GM23338 (cell line): ENCODE measurements around the gene CHMP1B. TPM values are rescaled to one million over a fixed set of nuclear protein-coding genes. Genes with fewer than 3 reads are reported as not detected.

ENCODE experiments used
- ATAC-seq: fragments of 200-7000 bp; cut with Tn5 transposase; 3 replicates; pipeline ENCODE4 v1.9.1; 2020
- DNase-seq: peaks from one replicate; pipeline ENCODE4 v3.0.0-alpha.2; 2015; ENCODE audit warnings: low spot score
- H2AFZ ChIP-seq: fragments of 200-600 bp; sonication (generic); 2 replicates; pipeline ENCODE4 v1.8.0; 2016; ENCODE audit warnings: antibody characterized with exemption, mild to moderate bottlenecking, moderate library complexity
- H3F3A ChIP-seq: fragments of 200-600 bp; sonication (generic); replicated peaks from 2 replicates; pipeline ENCODE4 v1.8.0; 2017; ENCODE audit warnings: antibody characterized with exemption, mixed run types, low read depth
- H3K27ac ChIP-seq: fragments of 200-600 bp; sonication (generic); 2 replicates; pipeline ENCODE4 v1.6.1; 2016; ENCODE audit warnings: low read depth
- H3K27me3 ChIP-seq: fragments of 200-600 bp; sonication (generic); 2 replicates; pipeline ENCODE4 v1.8.0; 2016; ENCODE audit warnings: mild to moderate bottlenecking, mixed run types, moderate library complexity; ENCODE audit not compliant: insufficient read depth
- H3K36me3 ChIP-seq: fragments of 200-600 bp; sonication (generic); 2 replicates; pipeline ENCODE4 v1.8.0; 2016; ENCODE audit warnings: mild to moderate bottlenecking; ENCODE audit not compliant: insufficient read depth
- H3K4me1 ChIP-seq: fragments of 200-600 bp; sonication (generic); 2 replicates; pipeline ENCODE4 v1.8.0; 2016; ENCODE audit warnings: mild to moderate bottlenecking, moderate library complexity; ENCODE audit not compliant: insufficient read depth
- H3K4me2 ChIP-seq: fragments of 200-600 bp; sonication (generic); 2 replicates; pipeline ENCODE4 v1.7.1; 2017; ENCODE audit warnings: mixed run types
- H3K4me3 ChIP-seq: fragments of 200-600 bp; sonication (generic); 2 replicates; pipeline ENCODE4 v1.6.1; 2016; ENCODE audit warnings: mixed run types
- H3K79me2 ChIP-seq: fragments of 200-600 bp; sonication (generic); replicated peaks from 2 replicates; pipeline ENCODE4 v1.8.0; 2017; ENCODE audit warnings: mild to moderate bottlenecking; ENCODE audit not compliant: insufficient read depth
- H3K9me2 ChIP-seq: fragments of 200-600 bp; sonication (generic); 2 replicates; pipeline ENCODE4 v1.8.0; 2017; ENCODE audit not compliant: insufficient read depth
- H4K20me1 ChIP-seq: fragments of 200-600 bp; sonication (generic); replicated peaks from 2 replicates; pipeline ENCODE4 v1.8.0; 2017; ENCODE audit warnings: mild to moderate bottlenecking; ENCODE audit not compliant: insufficient read depth
- H3K27ac Mint-ChIP-seq: 2 replicates; pipeline ENCODE4 v1.8.0; 2020; ENCODE audit warnings: inconsistent platforms, mild to moderate bottlenecking, moderate library complexity, mixed read lengths
- H3K27me3 Mint-ChIP-seq: 3 replicates; pipeline ENCODE4 v1.8.0; 2022; ENCODE audit warnings: low read depth, mild to moderate bottlenecking, moderate library complexity, mixed read lengths, inconsistent platforms; ENCODE audit not compliant: insufficient read depth, poor library complexity
- H3K36me3 Mint-ChIP-seq: 3 replicates; pipeline ENCODE4 v1.8.0; 2021; ENCODE audit warnings: low read depth, mild to moderate bottlenecking, inconsistent platforms, moderate library complexity, mixed read lengths
- H3K4me1 Mint-ChIP-seq: 3 replicates; pipeline ENCODE4 v1.8.0; 2020; ENCODE audit warnings: mild to moderate bottlenecking, inconsistent platforms, mixed read lengths
- H3K4me3 Mint-ChIP-seq: 3 replicates; pipeline ENCODE4 v1.8.0; 2021; ENCODE audit warnings: moderate library complexity, mild to moderate bottlenecking, inconsistent platforms, mixed read lengths
- H3K9me3 Mint-ChIP-seq: 3 replicates; pipeline ENCODE4 v1.8.0; 2020; ENCODE audit warnings: moderate library complexity, mild to moderate bottlenecking, inconsistent platforms, mixed read lengths
- CREB1 ChIP-seq: fragments of 250-450 bp; sonication (Bioruptor Pico); IDR thresholded peaks from 2 replicates; pipeline ENCODE4 v1.5.0; 2020; ENCODE audit warnings: low read depth, mild to moderate bottlenecking, moderate library complexity
- EZH2 ChIP-seq: fragments of 200-600 bp; sonication (generic); IDR thresholded peaks from one replicate; pipeline ENCODE4 v1.8.0; 2017; ENCODE audit warnings: antibody characterized with exemption, mild to moderate bottlenecking, low read depth; ENCODE audit not compliant: unreplicated experiment
- NANOG ChIP-seq: IDR thresholded peaks from 2 replicates; pipeline ENCODE4 v1.6.1; 2016; ENCODE audit warnings: antibody characterized with exemption, borderline replicate concordance
- POLR2AphosphoS5 ChIP-seq: IDR thresholded peaks from 2 replicates; pipeline ENCODE4 v1.6.1; 2016; ENCODE audit warnings: antibody characterized with exemption, low read depth
- STAT1 ChIP-seq: IDR thresholded peaks from one replicate; pipeline ENCODE4 v1.6.1; 2016; ENCODE audit warnings: antibody characterized with exemption; ENCODE audit not compliant: unreplicated experiment
- long read RNA-seq: library from polyadenylated mRNA; unstranded; transcript quantifications from one replicate; pipeline ENCODE4 v2.0.0, GENCODE V29; 2020; ENCODE audit not compliant: unreplicated experiment
- polyA plus RNA-seq: library from polyadenylated mRNA; unstranded; fragments of >200 nt; fragmentation: Nextera tagmentation; extraction: Ambion mirVana; gene quantifications from 2 replicates; pipeline ENCODE4 v1.2.1, GENCODE V29; 2016
- total RNA-seq: library from RNA; depleted of rRNA; stranded (reverse); fragments of >200 nt; shearing (Covaris generic); gene quantifications from 2 replicates; pipeline ENCODE4 v1.2.3, GENCODE V29; 2014; rRNA removed
- TF ChIP-seq, protein P1 (sequence below): IDR thresholded peaks from one replicate; pipeline ENCODE4 v1.6.1; 2018; ENCODE audit warnings: antibody characterized with exemption; ENCODE audit not compliant: unreplicated experiment
- TF ChIP-seq, protein P2 (sequence below): IDR thresholded peaks from 2 replicates; pipeline ENCODE4 v1.6.1; 2016; ENCODE audit warnings: antibody characterized with exemption
- TF ChIP-seq, protein P3 (sequence below), 2 experiments: fragments of 200-600 bp in 1 of 2; sonication (generic) in 1 of 2; conservative IDR thresholded peaks; 2 replicates each; pipeline versions ENCODE4 v1.5.1 to v1.6.1; 2016 to 2017; ENCODE audit warnings: antibody characterized with exemption in 2 of 2, low read depth in 2 of 2, mild to moderate bottlenecking in 2 of 2, moderate library complexity in 1 of 2

CHMP1B gene
- total RNA-seq: 47.4 and 52.1 TPM in 2 replicates
- 38.5 and 41.8 TPM in 2 replicates for polyA plus RNA-seq
- long read RNA-seq, transcript CHMP1B-201 (1 exons, 3,054 nt): major isoform, 26 of 26 reads
- long read RNA-seq, partial matches to known transcripts: 0 of 26 reads
- long read RNA-seq, other reads (novel, unspliced or antisense): 0 of 26 reads

DNA sequence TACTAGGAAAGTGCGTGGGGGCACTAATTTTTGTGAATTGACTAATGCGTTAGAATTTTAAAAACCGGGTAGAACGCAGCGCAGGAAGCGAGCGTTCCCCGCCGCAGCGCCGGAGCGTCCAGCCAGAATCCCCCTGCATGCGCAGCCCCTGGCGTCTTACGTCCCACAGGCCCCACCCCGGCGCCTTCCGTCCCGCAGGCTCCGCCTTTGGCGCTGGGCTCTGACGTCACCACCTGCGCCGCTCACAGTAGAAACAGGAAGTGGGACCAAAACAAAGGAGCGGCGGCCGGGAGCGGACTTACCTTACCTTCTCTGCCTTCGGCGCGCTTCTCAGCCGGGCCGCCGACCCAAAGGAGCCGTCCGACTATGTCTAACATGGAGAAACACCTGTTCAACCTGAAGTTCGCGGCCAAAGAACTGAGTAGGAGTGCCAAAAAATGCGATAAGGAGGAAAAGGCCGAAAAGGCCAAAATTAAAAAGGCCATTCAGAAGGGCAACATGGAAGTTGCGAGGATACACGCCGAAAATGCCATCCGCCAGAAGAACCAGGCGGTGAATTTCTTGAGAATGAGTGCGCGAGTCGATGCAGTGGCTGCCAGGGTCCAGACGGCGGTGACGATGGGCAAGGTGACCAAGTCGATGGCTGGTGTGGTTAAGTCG is at the start of gene CHMP1B:
Gene CHMP1B (plus strand): TSS at position 268 of the 660 bp plus-strand sequence. CDS start 99 bp downstream, at position 367.
- Mint-ChIP-seq H3K27me3 (peaks cover 10% of the 10 kb centered on the region), H3K9me3 (no peaks in the 10 kb centered on the region; the same call in 2 of the 3 replicates), H3K4me1 (peaks cover 13% of the 10 kb centered on the region; the same call in 2 of the 3 replicates), H3K36me3 (no peaks in the 10 kb centered on the region), H3K27ac (peak within 1 kb of the TSS; percentile 99), H3K4me3 (peak within 1 kb of the TSS; percentile 100)
- Histone ChIP-seq H3K27me3 (no peaks in the 10 kb centered on the region), H3K27ac (peak within 1 kb of the TSS; percentile 98), H3K79me2 (peaks cover 31% of the 10 kb centered on the region), H3F3A (no peaks in the 10 kb centered on the region; the same call in 1 of the 2 replicates), H3K4me3 (peak within 1 kb of the TSS; percentile 100), H3K9me2 (no peaks in the 10 kb centered on the region), H2AFZ (peak within 1 kb of the TSS; percentile 29; the same call in 1 of the 2 replicates), H3K4me1 (no peaks in the 10 kb centered on the region; the same call in 1 of the 2 replicates), H4K20me1 (no peaks in the 10 kb centered on the region), H3K36me3 (no peaks in the 10 kb centered on the region), H3K4me2 (peak within 1 kb of the TSS; percentile 88)
- TF ChIP-seq, protein P1, sequence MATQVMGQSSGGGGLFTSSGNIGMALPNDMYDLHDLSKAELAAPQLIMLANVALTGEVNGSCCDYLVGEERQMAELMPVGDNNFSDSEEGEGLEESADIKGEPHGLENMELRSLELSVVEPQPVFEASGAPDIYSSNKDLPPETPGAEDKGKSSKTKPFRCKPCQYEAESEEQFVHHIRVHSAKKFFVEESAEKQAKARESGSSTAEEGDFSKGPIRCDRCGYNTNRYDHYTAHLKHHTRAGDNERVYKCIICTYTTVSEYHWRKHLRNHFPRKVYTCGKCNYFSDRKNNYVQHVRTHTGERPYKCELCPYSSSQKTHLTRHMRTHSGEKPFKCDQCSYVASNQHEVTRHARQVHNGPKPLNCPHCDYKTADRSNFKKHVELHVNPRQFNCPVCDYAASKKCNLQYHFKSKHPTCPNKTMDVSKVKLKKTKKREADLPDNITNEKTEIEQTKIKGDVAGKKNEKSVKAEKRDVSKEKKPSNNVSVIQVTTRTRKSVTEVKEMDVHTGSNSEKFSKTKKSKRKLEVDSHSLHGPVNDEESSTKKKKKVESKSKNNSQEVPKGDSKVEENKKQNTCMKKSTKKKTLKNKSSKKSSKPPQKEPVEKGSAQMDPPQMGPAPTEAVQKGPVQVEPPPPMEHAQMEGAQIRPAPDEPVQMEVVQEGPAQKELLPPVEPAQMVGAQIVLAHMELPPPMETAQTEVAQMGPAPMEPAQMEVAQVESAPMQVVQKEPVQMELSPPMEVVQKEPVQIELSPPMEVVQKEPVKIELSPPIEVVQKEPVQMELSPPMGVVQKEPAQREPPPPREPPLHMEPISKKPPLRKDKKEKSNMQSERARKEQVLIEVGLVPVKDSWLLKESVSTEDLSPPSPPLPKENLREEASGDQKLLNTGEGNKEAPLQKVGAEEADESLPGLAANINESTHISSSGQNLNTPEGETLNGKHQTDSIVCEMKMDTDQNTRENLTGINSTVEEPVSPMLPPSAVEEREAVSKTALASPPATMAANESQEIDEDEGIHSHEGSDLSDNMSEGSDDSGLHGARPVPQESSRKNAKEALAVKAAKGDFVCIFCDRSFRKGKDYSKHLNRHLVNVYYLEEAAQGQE: no peak
- TF ChIP-seq CREB1 (peak; percentile 99), STAT1 (no peak), POLR2AphosphoS5 (peak; percentile 81), NANOG (no peak)
- TF ChIP-seq, protein P2, sequence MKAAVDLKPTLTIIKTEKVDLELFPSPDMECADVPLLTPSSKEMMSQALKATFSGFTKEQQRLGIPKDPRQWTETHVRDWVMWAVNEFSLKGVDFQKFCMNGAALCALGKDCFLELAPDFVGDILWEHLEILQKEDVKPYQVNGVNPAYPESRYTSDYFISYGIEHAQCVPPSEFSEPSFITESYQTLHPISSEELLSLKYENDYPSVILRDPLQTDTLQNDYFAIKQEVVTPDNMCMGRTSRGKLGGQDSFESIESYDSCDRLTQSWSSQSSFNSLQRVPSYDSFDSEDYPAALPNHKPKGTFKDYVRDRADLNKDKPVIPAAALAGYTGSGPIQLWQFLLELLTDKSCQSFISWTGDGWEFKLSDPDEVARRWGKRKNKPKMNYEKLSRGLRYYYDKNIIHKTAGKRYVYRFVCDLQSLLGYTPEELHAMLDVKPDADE: peak; percentile 80
- DNase-seq (peak; percentile 99), ATAC-seq (peak; percentile 94)

GRCh38 chr18:11801573-11801972 is 49.6 kb upstream of the CHMP1B start:
- no peaks in the 10 kb centered on the region for H3K36me3 Mint-ChIP-seq
- no peak overlapping the region for H3K27ac ChIP-seq
- H3K9me2 ChIP-seq: no peaks in the 10 kb centered on the region
- no peaks in the 10 kb centered on the region for H3F3A ChIP-seq
- H3K27me3 ChIP-seq: no peaks in the 10 kb centered on the region
- H2AFZ ChIP-seq: no peak overlapping the region
- peaks cover 15% of the 10 kb centered on the region for H3K4me1 Mint-ChIP-seq
- no peak overlapping the region for H3K4me3 Mint-ChIP-seq
- no peaks in the 10 kb centered on the region for H3K36me3 ChIP-seq
- no peak overlapping the region for H3K4me2 ChIP-seq
- peaks cover 8% of the 10 kb centered on the region for H3K4me1 ChIP-seq
- H3K4me3 ChIP-seq: no peak overlapping the region
- H3K27ac Mint-ChIP-seq: no peak overlapping the region
- H4K20me1 ChIP-seq: no peaks in the 10 kb centered on the region
- no peak for ATAC-seq
- no peaks in the 10 kb centered on the region for H3K9me3 Mint-ChIP-seq
- peaks cover 4% of the 10 kb centered on the region for H3K27me3 Mint-ChIP-seq
- no peak for DNase-seq
- no peaks in the 10 kb centered on the region for H3K79me2 ChIP-seq
- TF ChIP-seq EZH2 (no peak), STAT1 (no peak), CREB1 (no peak)
- TF ChIP-seq, protein P1: no peak
- TF ChIP-seq, protein P2: no peak
- TF ChIP-seq, protein P3, sequence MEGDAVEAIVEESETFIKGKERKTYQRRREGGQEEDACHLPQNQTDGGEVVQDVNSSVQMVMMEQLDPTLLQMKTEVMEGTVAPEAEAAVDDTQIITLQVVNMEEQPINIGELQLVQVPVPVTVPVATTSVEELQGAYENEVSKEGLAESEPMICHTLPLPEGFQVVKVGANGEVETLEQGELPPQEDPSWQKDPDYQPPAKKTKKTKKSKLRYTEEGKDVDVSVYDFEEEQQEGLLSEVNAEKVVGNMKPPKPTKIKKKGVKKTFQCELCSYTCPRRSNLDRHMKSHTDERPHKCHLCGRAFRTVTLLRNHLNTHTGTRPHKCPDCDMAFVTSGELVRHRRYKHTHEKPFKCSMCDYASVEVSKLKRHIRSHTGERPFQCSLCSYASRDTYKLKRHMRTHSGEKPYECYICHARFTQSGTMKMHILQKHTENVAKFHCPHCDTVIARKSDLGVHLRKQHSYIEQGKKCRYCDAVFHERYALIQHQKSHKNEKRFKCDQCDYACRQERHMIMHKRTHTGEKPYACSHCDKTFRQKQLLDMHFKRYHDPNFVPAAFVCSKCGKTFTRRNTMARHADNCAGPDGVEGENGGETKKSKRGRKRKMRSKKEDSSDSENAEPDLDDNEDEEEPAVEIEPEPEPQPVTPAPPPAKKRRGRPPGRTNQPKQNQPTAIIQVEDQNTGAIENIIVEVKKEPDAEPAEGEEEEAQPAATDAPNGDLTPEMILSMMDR (conservative IDR thresholded peaks at IDR 0.05; ENCODE audit: low read depth in 2 of 2): no peak
